Endothelial cell of umbilical vein (primary cell): ENCODE data around the gene AGBL3. TPM values are rescaled to one million over a fixed set of nuclear protein-coding genes. Genes with fewer than 3 reads are reported as not detected.

Experiments
- BruUV-seq: library from RNA; stranded (reverse); fragments of 400-500 nt; replicated peaks from 2 replicates; lab custom pipeline; 2021; lab: Mats Ljungman, UMichigan
- CTCF ChIA-PET: fragments of 300-600, 350-600 bp; sonication (Branson Sonifier 250); formaldehyde crosslinking; loops from one replicate; lab custom pipeline; 2021; ENCODE audit warnings: antibody characterized with exemption, inconsistent platforms; lab: Charles Lee
- POLR2A ChIA-PET: fragments of 300-600, 350-600 bp; sonication (Branson Sonifier 250); formaldehyde crosslinking; loops from one replicate; lab custom pipeline; 2021; ENCODE audit warnings: antibody characterized with exemption, inconsistent platforms; lab: Charles Lee
- DNase-seq: peaks from one replicate; pipeline ENCODE4 v3.0.0-alpha.2; 2011; ENCODE audit warnings: low read depth, low spot score
- FAIRE-seq: peaks from 2 replicates; lab custom pipeline; 2011; peaks lifted over from hg19 to GRCh38; lab: Jason Lieb, UNC
- H2AFZ ChIP-seq: 2 replicates; pipeline ENCODE4 v1.6.0; 2012; ENCODE audit warnings: low read depth, low read length, control low read depth, inconsistent platforms
- H3K27ac ChIP-seq: 2 replicates; pipeline ENCODE4 v1.5.1; 2011; ENCODE audit warnings: low read depth, mild to moderate bottlenecking, control low read depth, low read length, moderate library complexity; ENCODE audit not compliant: insufficient read depth
- H3K27me3 ChIP-seq, 2 experiments: 2 replicates each; pipeline versions ENCODE4 v1.6.0 to v1.6.1; 2011; ENCODE audit warnings: low read length in 2 of 2, mixed read lengths in 1 of 2; ENCODE audit not compliant: control insufficient read depth in 2 of 2, insufficient read depth in 2 of 2
- H3K36me3 ChIP-seq, 2 experiments: 2 replicates in 1 of 2; 3 replicates in 1 of 2; pipeline ENCODE4 v1.5.1; 2011; ENCODE audit warnings: low read length in 2 of 2, mild to moderate bottlenecking in 1 of 2, moderate library complexity in 1 of 2; ENCODE audit not compliant: control insufficient read depth in 2 of 2, insufficient read depth in 2 of 2; ENCODE audit errors: extremely low read depth in 1 of 2
- H3K4me1 ChIP-seq: 3 replicates; pipeline ENCODE4 v1.5.1; 2011; ENCODE audit warnings: mild to moderate bottlenecking, low read length; ENCODE audit not compliant: control insufficient read depth, insufficient read depth; ENCODE audit errors: extremely low read depth
- H3K4me2 ChIP-seq: 2 replicates; pipeline ENCODE4 v1.6.1; 2011; ENCODE audit warnings: low read length, control low read depth, mixed read lengths; ENCODE audit not compliant: insufficient read depth
- H3K4me3 ChIP-seq, 3 experiments: fragments of 200-600 bp in 1 of 3; sonication (generic), shearing (Covaris generic) in 1 of 3; replicated peaks in 1 of 3; 2 replicates each; pipeline ENCODE4 v1.5.1; 2011 to 2016; ENCODE audit warnings: control low read depth in 3 of 3, low read length in 3 of 3, mild to moderate bottlenecking in 2 of 3, inconsistent platforms in 1 of 3, low read depth in 1 of 3, moderate library complexity in 1 of 3; ENCODE audit not compliant: insufficient read depth in 1 of 3
- H3K79me2 ChIP-seq: 2 replicates; pipeline ENCODE4 v1.6.0; 2012; ENCODE audit warnings: low read length, inconsistent platforms; ENCODE audit not compliant: control insufficient read depth, insufficient read depth
- H3K9ac ChIP-seq: replicated peaks from 2 replicates; pipeline ENCODE3; 2011; ENCODE audit warnings: low read length, control low read depth; ENCODE audit not compliant: insufficient read depth; ENCODE audit errors: extremely low read depth
- H3K9me1 ChIP-seq: replicated peaks from 3 replicates; pipeline ENCODE4 v1.6.0; 2011; ENCODE audit warnings: mild to moderate bottlenecking, low read length; ENCODE audit not compliant: control insufficient read depth, insufficient read depth; ENCODE audit errors: extremely low read depth
- H3K9me3 ChIP-seq: replicated peaks from 2 replicates; pipeline ENCODE4 v1.5.1; 2012; ENCODE audit warnings: low read length, inconsistent platforms; ENCODE audit not compliant: control insufficient read depth, insufficient read depth
- H4K20me1 ChIP-seq: replicated peaks from 2 replicates; pipeline ENCODE3; 2011; ENCODE audit warnings: mild to moderate bottlenecking, low read length; ENCODE audit not compliant: control insufficient read depth, insufficient read depth; ENCODE audit errors: extremely low read depth
- EZH2 ChIP-seq: IDR thresholded peaks from 2 replicates; pipeline ENCODE4 v1.6.1; 2012; ENCODE audit warnings: borderline replicate concordance, low read depth, mild to moderate bottlenecking, moderate library complexity, low read length, inconsistent platforms; ENCODE audit not compliant: severe bottlenecking
- FOS ChIP-seq: IDR thresholded peaks from 2 replicates; pipeline ENCODE4 v1.6.1; 2011; ENCODE audit warnings: mild to moderate bottlenecking, low read length, moderate library complexity, borderline replicate concordance; ENCODE audit not compliant: insufficient read depth
- GATA2 ChIP-seq: IDR thresholded peaks from 2 replicates; pipeline ENCODE4 v1.7.0; 2011; ENCODE audit warnings: low read depth, mild to moderate bottlenecking, moderate library complexity, mixed read lengths, low read length; ENCODE audit not compliant: insufficient read length, insufficient read depth
- JUN ChIP-seq: IDR thresholded peaks from 2 replicates; pipeline ENCODE4 v1.6.1; 2011; ENCODE audit warnings: borderline replicate concordance, low read depth; ENCODE audit not compliant: insufficient read length, insufficient read depth
- MAX ChIP-seq: IDR thresholded peaks from 2 replicates; pipeline ENCODE4 v1.6.1; 2011; ENCODE audit not compliant: insufficient read depth, insufficient read length
- MYC ChIP-seq: IDR thresholded peaks from one replicate; pipeline ENCODE4 v1.6.1; 2011; ENCODE audit warnings: mild to moderate bottlenecking, low read depth, low read length
- POLR2A ChIP-seq: IDR thresholded peaks from 2 replicates; pipeline ENCODE4 v1.6.1; 2012; ENCODE audit warnings: low read depth, mild to moderate bottlenecking, control low read depth, low read length
- POLR2AphosphoS5 ChIP-seq: IDR thresholded peaks from 2 replicates; pipeline ENCODE4 v1.6.1; 2012; ENCODE audit warnings: low read depth, mild to moderate bottlenecking, control low read depth, low read length, moderate library complexity; ENCODE audit not compliant: insufficient read depth
- dilution Hi-C: fragments of 300-500 bp; cut with MboI; formaldehyde crosslinking; loops from one replicate; pipeline ENCODE4 v1.15.0; 2019; ENCODE audit warnings: low sequenced_read_pairs; ENCODE audit not compliant: extremely low pct_ligation_motif_present
- intact Hi-C: fragments of 100-400 bp; cut with micrococcal nuclease; formaldehyde crosslinking; loops from one replicate; pipeline ENCODE4 v1.10.0; 2022
- polyA plus RNA-seq, 4 experiments: library from polyadenylated mRNA; depleted of rRNA in 3 of 4; stranded (reverse) in 3 of 4; unstranded in 1 of 4; fragments of >200 nt; gene quantifications; 2 replicates each; pipeline versions ENCODE4 v1.2.1 to v1.2.3, GENCODE V29; 2011 to 2012; ENCODE audit warnings: missing spikeins in 1 of 4
- total RNA-seq: library from RNA; stranded (reverse); gene quantifications from 2 replicates; pipeline ENCODE4 v1.2.3, GENCODE V29; 2021
- TF ChIP-seq, protein P1 (sequence below), 2 donors: IDR thresholded peaks; 1 replicate in 1 of 2; 2 replicates in 1 of 2; pipeline ENCODE4 v1.5.1; 2011; ENCODE audit warnings: low read length in 2 of 2, mild to moderate bottlenecking in 2 of 2, moderate library complexity in 2 of 2, control low read depth in 1 of 2, inconsistent platforms in 1 of 2, low read depth in 1 of 2; ENCODE audit not compliant: insufficient read depth in 1 of 2; ENCODE audit errors: extremely low read depth in 1 of 2

Gene AGBL3
- total and polyA plus RNA-seq, 2 donors (not counting 3 experiments of a cell fraction or from before 2014, with no cell fraction given), result 0.97 to 3.2 TPM

DNA sequence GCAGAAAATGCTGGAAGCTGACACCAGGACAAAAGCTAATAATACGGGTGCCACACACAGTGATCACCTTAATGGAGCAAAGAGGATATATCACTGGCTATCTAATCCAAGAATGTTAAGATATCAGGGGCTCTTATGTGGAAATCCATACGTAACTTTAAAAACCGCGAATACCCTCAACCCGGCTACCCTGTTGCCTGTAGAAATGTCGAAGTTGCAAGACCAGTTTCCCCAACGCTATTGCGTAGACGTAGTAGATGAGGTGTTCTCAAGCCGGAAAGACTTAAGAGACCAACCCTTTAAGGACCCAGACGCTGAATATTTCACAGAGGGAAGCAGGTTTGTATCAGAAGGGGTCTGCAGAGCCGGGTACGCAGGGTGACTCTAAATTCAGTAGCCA lies 192.1 kb downstream of the AGBL3 start:
- CTCF ChIA-PET, result interaction anchor here (0.7 kb wide), 1 partner anchor 40 kb away, joined by 3 read pairs; no protein-coding TSS in a partner anchor
- FAIRE-seq, result no peak

GRCh38 chr7:135179321-135179925 lies 193.1 kb downstream of the AGBL3 start:
- TF ChIP-seq MAX (no peak), MYC (no peak), EZH2 (no peak), POLR2A (no peak), JUN (no peak), POLR2AphosphoS5 (no peak), GATA2 (no peak), FOS (no peak)
- TF ChIP-seq, protein P1, sequence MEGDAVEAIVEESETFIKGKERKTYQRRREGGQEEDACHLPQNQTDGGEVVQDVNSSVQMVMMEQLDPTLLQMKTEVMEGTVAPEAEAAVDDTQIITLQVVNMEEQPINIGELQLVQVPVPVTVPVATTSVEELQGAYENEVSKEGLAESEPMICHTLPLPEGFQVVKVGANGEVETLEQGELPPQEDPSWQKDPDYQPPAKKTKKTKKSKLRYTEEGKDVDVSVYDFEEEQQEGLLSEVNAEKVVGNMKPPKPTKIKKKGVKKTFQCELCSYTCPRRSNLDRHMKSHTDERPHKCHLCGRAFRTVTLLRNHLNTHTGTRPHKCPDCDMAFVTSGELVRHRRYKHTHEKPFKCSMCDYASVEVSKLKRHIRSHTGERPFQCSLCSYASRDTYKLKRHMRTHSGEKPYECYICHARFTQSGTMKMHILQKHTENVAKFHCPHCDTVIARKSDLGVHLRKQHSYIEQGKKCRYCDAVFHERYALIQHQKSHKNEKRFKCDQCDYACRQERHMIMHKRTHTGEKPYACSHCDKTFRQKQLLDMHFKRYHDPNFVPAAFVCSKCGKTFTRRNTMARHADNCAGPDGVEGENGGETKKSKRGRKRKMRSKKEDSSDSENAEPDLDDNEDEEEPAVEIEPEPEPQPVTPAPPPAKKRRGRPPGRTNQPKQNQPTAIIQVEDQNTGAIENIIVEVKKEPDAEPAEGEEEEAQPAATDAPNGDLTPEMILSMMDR (IDR thresholded peaks at IDR 0.05; ENCODE audit: extremely low read depth in 1 of 2, insufficient read depth in 1 of 2, low read depth in 1 of 2, low read length in 2 of 2), result no peak
- CTCF ChIA-PET, result no interaction called here
- Histone ChIP-seq H3K79me2 (no peaks in the 10 kb centered on the region), H3K4me3 (no peak overlapping the region), H3K36me3 (no peaks in the 10 kb centered on the region), H4K20me1 (no peaks in the 10 kb centered on the region), H3K9ac (no peak overlapping the region), H2AFZ (no peak overlapping the region), H3K9me3 (peaks cover 15% of the 10 kb centered on the region), H3K27ac (no peak overlapping the region), H3K4me1 (no peaks in the 10 kb centered on the region), H3K4me2 (no peak overlapping the region), H3K9me1 (no peaks in the 10 kb centered on the region), H3K27me3 (no peaks in the 10 kb centered on the region)
- POLR2A ChIA-PET, result interaction anchor here (1.1 kb wide), 1 partner anchor 10 kb away, joined by 3 read pairs; no protein-coding TSS in a partner anchor
- FAIRE-seq (no peak), DNase-seq (no peak)
- no TSS peak for BruUV-seq
- dilution Hi-C loops, result no loop called here
- intact Hi-C loops, result no loop called here

More for the DNA sequence above, 192.1 kb downstream of the AGBL3 start:
- no TSS peak for BruUV-seq
- DNase-seq, result no peak
- intact Hi-C loops, result no loop called here
- POLR2A ChIA-PET, result no interaction called here
- Histone ChIP-seq H3K9me1 (no peaks in the 10 kb centered on the region), H3K27ac (no peak overlapping the region), H3K4me1 (no peaks in the 10 kb centered on the region), H3K4me3 (no peak overlapping the region), H3K79me2 (no peaks in the 10 kb centered on the region), H3K4me2 (no peak overlapping the region), H3K9me3 (peaks cover 15% of the 10 kb centered on the region), H3K9ac (no peak overlapping the region), H3K27me3 (no peaks in the 10 kb centered on the region), H4K20me1 (no peaks in the 10 kb centered on the region), H3K36me3 (no peaks in the 10 kb centered on the region), H2AFZ (no peak overlapping the region)
- dilution Hi-C loops, result no loop called here
- TF ChIP-seq FOS (no peak), POLR2AphosphoS5 (no peak), POLR2A (no peak), MYC (no peak), JUN (no peak)
